Gastroesophageal sphincter (tissue), 3 donors: ENCODE measurements around the gene FABP7.

Experiments used
- EP300 ChIP-seq: sonication (generic); formaldehyde crosslinking; IDR thresholded peaks from one replicate; pipeline ENCODE4 v1.6.1; 2017; ENCODE audit warnings: antibody characterized with exemption, mild to moderate bottlenecking
- POLR2A ChIP-seq, 2 donors: fragments of 450-650 bp; IDR thresholded peaks; one replicate each; pipeline ENCODE4 v1.6.1; 2017; ENCODE audit warnings: antibody characterized with exemption in 2 of 2, mild to moderate bottlenecking in 2 of 2, moderate library complexity in 1 of 2
- TF ChIP-seq, protein P1 (sequence below), 4 experiments: fragments of 200-600 bp in 2 of 4; fragments of 450-650 bp in 2 of 4; sonication (generic) in 1 of 4; IDR thresholded peaks; one replicate each; pipeline ENCODE4 v1.5.1; 2017 to 2019; ENCODE audit warnings: antibody characterized with exemption in 4 of 4, mild to moderate bottlenecking in 2 of 4, moderate library complexity in 2 of 4

DNA sequence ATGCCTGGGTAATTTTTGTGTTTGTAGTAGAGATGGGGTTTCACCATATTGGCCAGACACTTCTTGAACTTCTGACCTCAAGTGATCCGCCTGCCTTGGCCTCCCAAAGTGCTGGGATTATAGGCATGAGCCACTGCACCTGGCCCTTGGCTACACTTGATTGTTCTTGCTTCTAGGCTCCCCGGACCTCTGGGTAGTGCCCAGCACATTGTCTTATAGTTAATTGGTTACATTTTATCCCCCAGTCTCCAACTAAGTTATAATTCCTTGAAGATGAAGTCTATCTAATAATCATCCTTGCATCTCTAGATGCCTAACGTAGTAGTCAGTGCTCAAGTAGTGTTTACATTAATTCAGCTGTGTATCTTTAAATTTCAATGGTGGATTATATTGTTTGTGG lies 21.4 kb downstream of the FABP7 start:
- TF ChIP-seq POLR2A (IDR thresholded peaks at IDR 0.05) (no peak), EP300 (no peak)
- TF ChIP-seq, protein P1, sequence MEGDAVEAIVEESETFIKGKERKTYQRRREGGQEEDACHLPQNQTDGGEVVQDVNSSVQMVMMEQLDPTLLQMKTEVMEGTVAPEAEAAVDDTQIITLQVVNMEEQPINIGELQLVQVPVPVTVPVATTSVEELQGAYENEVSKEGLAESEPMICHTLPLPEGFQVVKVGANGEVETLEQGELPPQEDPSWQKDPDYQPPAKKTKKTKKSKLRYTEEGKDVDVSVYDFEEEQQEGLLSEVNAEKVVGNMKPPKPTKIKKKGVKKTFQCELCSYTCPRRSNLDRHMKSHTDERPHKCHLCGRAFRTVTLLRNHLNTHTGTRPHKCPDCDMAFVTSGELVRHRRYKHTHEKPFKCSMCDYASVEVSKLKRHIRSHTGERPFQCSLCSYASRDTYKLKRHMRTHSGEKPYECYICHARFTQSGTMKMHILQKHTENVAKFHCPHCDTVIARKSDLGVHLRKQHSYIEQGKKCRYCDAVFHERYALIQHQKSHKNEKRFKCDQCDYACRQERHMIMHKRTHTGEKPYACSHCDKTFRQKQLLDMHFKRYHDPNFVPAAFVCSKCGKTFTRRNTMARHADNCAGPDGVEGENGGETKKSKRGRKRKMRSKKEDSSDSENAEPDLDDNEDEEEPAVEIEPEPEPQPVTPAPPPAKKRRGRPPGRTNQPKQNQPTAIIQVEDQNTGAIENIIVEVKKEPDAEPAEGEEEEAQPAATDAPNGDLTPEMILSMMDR (IDR thresholded peaks at IDR 0.05), result no peak
